Measurements from ENCODE around the gene INPP4B.

The INPP4B gene

GRCh38 chr4:142725886-142726285, 120.2 kb downstream of the INPP4B start:
- no peak for DNase-seq

- no peak for DNase-seq
Measured at GRCh38 chr4:142721187-142721586, 124.9 kb downstream of the INPP4B start.

- DNase-seq, result peak in 1 of 2 experiments; percentile 30
Measured at GRCh38 chr4:142719854-142720541, 126.1 kb downstream of the INPP4B start.

GRCh38 chr4:142718981-142719380, 127.1 kb downstream of the INPP4B start:
- DNase-seq, result no peak

GRCh38 chr4:142715727-142716126, 130.4 kb downstream of the INPP4B start:
- no peak for DNase-seq

GRCh38 chr4:142713282-142714030, 132.6 kb downstream of the INPP4B start:
- no peak for DNase-seq

- DNase-seq, result no peak
Measured at GRCh38 chr4:142708231-142708630, 137.9 kb downstream of the INPP4B start.

- DNase-seq, result no peak
Measured at GRCh38 chr4:142707401-142707800, 138.7 kb downstream of the INPP4B start.

- no peak for DNase-seq
Measured at GRCh38 chr4:142706381-142706780, 139.7 kb downstream of the INPP4B start.

GRCh38 chr4:142705820-142706219, 140.3 kb downstream of the INPP4B start:
- no peak for DNase-seq

GRCh38 chr4:142703694-142704309, 142.3 kb downstream of the INPP4B start:
- no peak for DNase-seq

- DNase-seq, result no peak
Measured at GRCh38 chr4:142701017-142701416, 145.1 kb downstream of the INPP4B start.

GRCh38 chr4:142700531-142700930, 145.6 kb downstream of the INPP4B start:
- DNase-seq, result no peak

- no peak for DNase-seq
Measured at GRCh38 chr4:142698552-142698951, 147.5 kb downstream of the INPP4B start.

- no peak for DNase-seq
Measured at GRCh38 chr4:142697928-142698327, 148.2 kb downstream of the INPP4B start.

GRCh38 chr4:142697320-142697719, 148.8 kb downstream of the INPP4B start:
- DNase-seq, result no peak

- DNase-seq, result no peak
Measured at GRCh38 chr4:142696334-142697122, 149.6 kb downstream of the INPP4B start.

GRCh38 chr4:142690406-142691163, 155.5 kb downstream of the INPP4B start:
- no peak for DNase-seq

GRCh38 chr4:142687547-142688275, 158.4 kb downstream of the INPP4B start:
- no peak for DNase-seq

- DNase-seq, result no peak
Measured at GRCh38 chr4:142686081-142686480, 160.0 kb downstream of the INPP4B start.

- no peak for DNase-seq
Measured at GRCh38 chr4:142683997-142684396, 162.1 kb downstream of the INPP4B start.

GRCh38 chr4:142683503-142683902, 162.6 kb downstream of the INPP4B start:
- no peak for DNase-seq

All from NCI-H526 (cell line).